Keratinocyte (primary cell): ENCODE measurements around the gene PSME3. TPM values are rescaled to one million over a fixed set of nuclear protein-coding genes. Genes with fewer than 3 reads are reported as not detected.

Source experiments
- DNase-seq: peaks from one replicate; pipeline ENCODE4 v3.0.0-alpha.2; 2011; ENCODE audit warnings: low read depth, missing footprints, low spot score
- FAIRE-seq: peaks from 2 replicates; lab custom pipeline; 2011; peaks lifted over from hg19 to GRCh38; lab: Jason Lieb, UNC
- H2AFZ ChIP-seq: 2 replicates; pipeline ENCODE4 v1.6.0; 2012; ENCODE audit warnings: low read length, control low read depth, inconsistent platforms; ENCODE audit not compliant: control insufficient read depth
- H3K27ac ChIP-seq: 2 replicates; pipeline ENCODE4 v1.5.1; 2011; ENCODE audit warnings: low read length; ENCODE audit not compliant: control insufficient read depth, insufficient read depth
- H3K27me3 ChIP-seq: 3 replicates; pipeline ENCODE4 v1.6.0; 2011; ENCODE audit warnings: low read length; ENCODE audit not compliant: control insufficient read depth, insufficient read depth; ENCODE audit errors: extremely low read depth
- H3K36me3 ChIP-seq, 2 experiments: 2 replicates in 1 of 2; 3 replicates in 1 of 2; pipeline ENCODE4 v1.5.1; 2011; ENCODE audit warnings: low read length in 2 of 2, mild to moderate bottlenecking in 1 of 2; ENCODE audit not compliant: control insufficient read depth in 2 of 2, insufficient read depth in 2 of 2; ENCODE audit errors: extremely low read depth in 1 of 2
- H3K4me1 ChIP-seq: 3 replicates; pipeline ENCODE4 v1.5.1; 2011; ENCODE audit warnings: low read length; ENCODE audit not compliant: control insufficient read depth, insufficient read depth; ENCODE audit errors: extremely low read depth
- H3K4me2 ChIP-seq: 3 replicates; pipeline ENCODE4 v1.6.0; 2011; ENCODE audit warnings: low read depth, low read length; ENCODE audit not compliant: control insufficient read depth, insufficient read depth; ENCODE audit errors: extremely low read depth
- H3K4me3 ChIP-seq, 3 experiments: fragments of 200-600 bp in 1 of 3; sonication (generic) in 1 of 3; 2 replicates in 2 of 3; 3 replicates in 1 of 3; pipeline ENCODE4 v1.5.1; 2011 to 2016; ENCODE audit warnings: low read length in 3 of 3, mild to moderate bottlenecking in 3 of 3, control low read depth in 2 of 3, inconsistent platforms in 1 of 3, low read depth in 1 of 3, mixed read lengths in 1 of 3, mixed run types in 1 of 3, moderate library complexity in 1 of 3; ENCODE audit not compliant: control insufficient read depth in 2 of 3, insufficient read depth in 2 of 3; ENCODE audit errors: extremely low read depth in 1 of 3
- H3K79me2 ChIP-seq: 2 replicates; pipeline ENCODE4 v1.6.0; 2012; ENCODE audit warnings: low read length; ENCODE audit not compliant: control insufficient read depth, insufficient read depth
- H3K9ac ChIP-seq: 3 replicates; pipeline ENCODE4 v1.6.0; 2011; ENCODE audit warnings: low read length; ENCODE audit not compliant: control insufficient read depth, insufficient read depth; ENCODE audit errors: extremely low read depth
- H3K9me1 ChIP-seq: 3 replicates; pipeline ENCODE4 v1.6.0; 2011; ENCODE audit warnings: low read length; ENCODE audit not compliant: control insufficient read depth, insufficient read depth; ENCODE audit errors: extremely low read depth
- H3K9me3 ChIP-seq: 2 replicates; pipeline ENCODE4 v1.5.1; 2012; ENCODE audit warnings: low read depth, low read length; ENCODE audit not compliant: control insufficient read depth
- H4K20me1 ChIP-seq: 3 replicates; pipeline ENCODE4 v1.6.0; 2011; ENCODE audit warnings: low read length; ENCODE audit not compliant: control insufficient read depth, insufficient read depth; ENCODE audit errors: extremely low read depth
- EZH2 ChIP-seq: IDR thresholded peaks from one replicate; pipeline ENCODE4 v1.6.1; 2012; ENCODE audit warnings: inconsistent platforms, mild to moderate bottlenecking, low read length, moderate library complexity
- dilution Hi-C: fragments of 300-500 bp; cut with MboI; formaldehyde crosslinking; loops from one replicate; pipeline ENCODE4 v1.7.0; 2020; ENCODE audit warnings: low sequenced_read_pairs; ENCODE audit not compliant: extremely low pct_ligation_motif_present
- polyA plus RNA-seq, 5 experiments: library from polyadenylated mRNA; depleted of rRNA in 3 of 5; stranded (reverse) in 3 of 5; stranded (forward) in 1 of 5; unstranded in 1 of 5; fragments of >200 nt; gene quantifications; 1 replicate in 1 of 5; 2 replicates in 3 of 5; 3 replicates in 1 of 5; pipeline versions ENCODE4 v1.2.1 to v1.2.3, GENCODE V29; 2011 to 2012; ENCODE audit warnings: missing spikeins in 2 of 5, low read depth in 1 of 5, low replicate concordance in 1 of 5
- TF ChIP-seq, protein P1 (sequence below), 3 experiments: IDR thresholded peaks in 1 of 3; conservative IDR thresholded peaks in 1 of 3; optimal IDR thresholded peaks in 1 of 3; 2 replicates in 2 of 3; 3 replicates in 1 of 3; pipeline versions ENCODE3 to v1.5.1; 2011; ENCODE audit warnings: low read length in 3 of 3, mild to moderate bottlenecking in 3 of 3, moderate library complexity in 2 of 3, control low read depth in 1 of 3, inconsistent platforms in 1 of 3; ENCODE audit not compliant: insufficient read depth in 2 of 3; ENCODE audit errors: extremely low read depth in 1 of 3

The PSME3 gene
- polyA plus RNA-seq, 1 donor (not counting 4 experiments of a cell fraction or from before 2014, with no cell fraction given): 190 TPM

- H3K27ac ChIP-seq: no peak overlapping the region
- no peak overlapping the region for H3K4me3 ChIP-seq
- H3K79me2 ChIP-seq: peaks cover under 1% of the 10 kb centered on the region
- TF ChIP-seq, protein P1, sequence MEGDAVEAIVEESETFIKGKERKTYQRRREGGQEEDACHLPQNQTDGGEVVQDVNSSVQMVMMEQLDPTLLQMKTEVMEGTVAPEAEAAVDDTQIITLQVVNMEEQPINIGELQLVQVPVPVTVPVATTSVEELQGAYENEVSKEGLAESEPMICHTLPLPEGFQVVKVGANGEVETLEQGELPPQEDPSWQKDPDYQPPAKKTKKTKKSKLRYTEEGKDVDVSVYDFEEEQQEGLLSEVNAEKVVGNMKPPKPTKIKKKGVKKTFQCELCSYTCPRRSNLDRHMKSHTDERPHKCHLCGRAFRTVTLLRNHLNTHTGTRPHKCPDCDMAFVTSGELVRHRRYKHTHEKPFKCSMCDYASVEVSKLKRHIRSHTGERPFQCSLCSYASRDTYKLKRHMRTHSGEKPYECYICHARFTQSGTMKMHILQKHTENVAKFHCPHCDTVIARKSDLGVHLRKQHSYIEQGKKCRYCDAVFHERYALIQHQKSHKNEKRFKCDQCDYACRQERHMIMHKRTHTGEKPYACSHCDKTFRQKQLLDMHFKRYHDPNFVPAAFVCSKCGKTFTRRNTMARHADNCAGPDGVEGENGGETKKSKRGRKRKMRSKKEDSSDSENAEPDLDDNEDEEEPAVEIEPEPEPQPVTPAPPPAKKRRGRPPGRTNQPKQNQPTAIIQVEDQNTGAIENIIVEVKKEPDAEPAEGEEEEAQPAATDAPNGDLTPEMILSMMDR (optimal IDR thresholded peaks at IDR 0.05 in 1 of 3, IDR thresholded peaks at IDR 0.05 in 1 of 3, conservative IDR thresholded peaks at IDR 0.05 in 1 of 3; ENCODE audit: extremely low read depth in 1 of 3, insufficient read depth in 2 of 3, low read length in 3 of 3): no peak
- no peak for TF ChIP-seq EZH2
- H3K4me1 ChIP-seq: peaks cover 9% of the 10 kb centered on the region
- H2AFZ ChIP-seq: no peak overlapping the region
- H3K9ac ChIP-seq: no peak overlapping the region
- DNase-seq (no peak), FAIRE-seq (no peak)
- dilution Hi-C loops: no loop called here
- H3K4me2 ChIP-seq: no peak overlapping the region
- no peaks in the 10 kb centered on the region for H3K9me1 ChIP-seq
- H4K20me1 ChIP-seq: no peaks in the 10 kb centered on the region
- peaks cover 1% of the 10 kb centered on the region for H3K27me3 ChIP-seq
- no peaks in the 10 kb centered on the region for H3K9me3 ChIP-seq
- H3K36me3 ChIP-seq: peaks cover 0 to 5% of the 10 kb centered on the region in 2 experiments
These were observed 40.7 kb upstream of the PSME3 start for GRCh38 chr17:42792545-42792944.

- Histone ChIP-seq H3K9me3 (no peaks in the 10 kb centered on the region), H3K27me3 (no peaks in the 10 kb centered on the region), H3K4me3 (no peak overlapping the region), H3K27ac (no peak overlapping the region), H2AFZ (no peak overlapping the region), H4K20me1 (no peaks in the 10 kb centered on the region), H3K4me2 (no peak overlapping the region), H3K4me1 (peaks cover 14% of the 10 kb centered on the region), H3K9ac (no peak overlapping the region), H3K9me1 (no peaks in the 10 kb centered on the region), H3K79me2 (peaks cover 4% of the 10 kb centered on the region), H3K36me3 (peaks cover 0 to 5% of the 10 kb centered on the region in 2 experiments)
- DNase-seq (no peak), FAIRE-seq (no peak)
- dilution Hi-C loops: no loop called here
- no peak for TF ChIP-seq EZH2
- TF ChIP-seq, protein P1 (optimal IDR thresholded peaks at IDR 0.05 in 1 of 3, IDR thresholded peaks at IDR 0.05 in 1 of 3, conservative IDR thresholded peaks at IDR 0.05 in 1 of 3; ENCODE audit: extremely low read depth in 1 of 3, insufficient read depth in 2 of 3, low read length in 3 of 3): no peak
These were observed 38.1 kb upstream of the PSME3 start for GRCh38 chr17:42795061-42795460.
